Osteoblast (primary cell): ENCODE measurements around the gene ZSCAN5C. TPM values are rescaled to one million over a fixed set of nuclear protein-coding genes. Genes with fewer than 3 reads are reported as not detected.
"Not testable (repeated sequence)": the region's sequence is repeated elsewhere in the genome, so short reads cannot be mapped to it uniquely, and the experiment has no call there.

Experiments used
- DNase-seq: peaks from one replicate; pipeline ENCODE4 v3.0.0; 2011; ENCODE audit warnings: low spot score, mixed read lengths; ENCODE audit not compliant: insufficient read length; ENCODE audit errors: missing footprints
- H2AFZ ChIP-seq: 2 replicates; pipeline ENCODE4 v1.6.0; 2011; ENCODE audit warnings: mild to moderate bottlenecking, low read length
- H3K27ac ChIP-seq: 2 replicates; pipeline ENCODE4 v1.5.1; 2011; ENCODE audit warnings: mild to moderate bottlenecking, low read depth, low read length, moderate library complexity
- H3K27me3 ChIP-seq: 2 replicates; pipeline ENCODE4 v1.6.0; 2012; ENCODE audit warnings: mild to moderate bottlenecking, control low read depth, inconsistent platforms, low read length, moderate library complexity; ENCODE audit not compliant: insufficient read depth
- H3K36me3 ChIP-seq: 2 replicates; pipeline ENCODE4 v1.5.1; 2011; ENCODE audit warnings: mild to moderate bottlenecking, low read length, control low read depth, moderate library complexity; ENCODE audit not compliant: insufficient read depth
- H3K4me1 ChIP-seq: 2 replicates; pipeline ENCODE4 v1.5.1; 2011; ENCODE audit warnings: mild to moderate bottlenecking, low read length, control low read depth, moderate library complexity; ENCODE audit not compliant: insufficient read depth
- H3K4me2 ChIP-seq: 2 replicates; pipeline ENCODE4 v1.6.0; 2011; ENCODE audit warnings: mild to moderate bottlenecking, low read length; ENCODE audit not compliant: insufficient read depth
- H3K4me3 ChIP-seq: fragments of 200-600 bp; sonication (generic); 3 replicates; pipeline ENCODE4 v1.5.1; 2012; ENCODE audit warnings: mild to moderate bottlenecking, low read length, inconsistent platforms; ENCODE audit not compliant: insufficient read depth
- H3K79me2 ChIP-seq: 2 replicates; pipeline ENCODE4 v1.6.0; 2012; ENCODE audit warnings: mild to moderate bottlenecking, low read length, control low read depth, inconsistent platforms; ENCODE audit not compliant: insufficient read depth
- H3K9me3 ChIP-seq: 2 replicates; pipeline ENCODE4 v1.5.1; 2011; ENCODE audit warnings: low read depth, low read length, control low read depth
- H4K20me1 ChIP-seq: 2 replicates; pipeline ENCODE4 v1.6.0; 2012; ENCODE audit warnings: mild to moderate bottlenecking, low read length, control low read depth; ENCODE audit not compliant: insufficient read depth
- total RNA-seq: library from RNA; depleted of rRNA; stranded (reverse); fragments of >200 nt; gene quantifications from 2 replicates; pipeline ENCODE4 v1.2.3, GENCODE V29; 2012
- TF ChIP-seq, protein P1 (sequence below): IDR thresholded peaks from 2 replicates; pipeline ENCODE4 v1.5.1; 2011; ENCODE audit warnings: mild to moderate bottlenecking, low read depth, low read length, moderate library complexity; ENCODE audit errors: extremely low read depth

Gene ZSCAN5C
- total RNA-seq, 1 donor: not detected

DNA sequence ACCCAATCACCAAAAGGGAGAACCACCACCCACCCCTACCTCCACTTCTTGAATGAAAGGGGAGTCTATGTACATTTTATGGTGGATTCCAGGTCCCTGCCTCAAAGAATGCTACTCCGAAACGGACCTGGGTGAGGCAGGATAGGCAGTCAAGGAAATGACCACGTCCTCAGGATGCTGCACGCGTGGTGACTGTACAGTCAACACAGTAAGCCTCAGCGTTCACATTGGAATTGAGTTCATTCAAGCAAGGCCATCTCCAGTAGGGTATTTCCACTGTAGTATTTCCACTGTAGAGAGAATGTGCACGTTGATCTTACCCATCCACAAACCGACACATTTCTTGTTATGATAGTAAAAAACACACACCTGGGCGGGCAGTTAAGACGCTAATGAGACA is 16.9 kb downstream of the ZSCAN5C start:
- no peaks in the 10 kb centered on the region for H3K27me3 ChIP-seq
- no peaks in the 10 kb centered on the region for H3K79me2 ChIP-seq
- no peaks in the 10 kb centered on the region for H3K9me3 ChIP-seq
- no peak for DNase-seq
- H2AFZ ChIP-seq: no peak overlapping the region
- no peaks in the 10 kb centered on the region for H4K20me1 ChIP-seq
- no peaks in the 10 kb centered on the region for H3K4me1 ChIP-seq
- TF ChIP-seq, protein P1, sequence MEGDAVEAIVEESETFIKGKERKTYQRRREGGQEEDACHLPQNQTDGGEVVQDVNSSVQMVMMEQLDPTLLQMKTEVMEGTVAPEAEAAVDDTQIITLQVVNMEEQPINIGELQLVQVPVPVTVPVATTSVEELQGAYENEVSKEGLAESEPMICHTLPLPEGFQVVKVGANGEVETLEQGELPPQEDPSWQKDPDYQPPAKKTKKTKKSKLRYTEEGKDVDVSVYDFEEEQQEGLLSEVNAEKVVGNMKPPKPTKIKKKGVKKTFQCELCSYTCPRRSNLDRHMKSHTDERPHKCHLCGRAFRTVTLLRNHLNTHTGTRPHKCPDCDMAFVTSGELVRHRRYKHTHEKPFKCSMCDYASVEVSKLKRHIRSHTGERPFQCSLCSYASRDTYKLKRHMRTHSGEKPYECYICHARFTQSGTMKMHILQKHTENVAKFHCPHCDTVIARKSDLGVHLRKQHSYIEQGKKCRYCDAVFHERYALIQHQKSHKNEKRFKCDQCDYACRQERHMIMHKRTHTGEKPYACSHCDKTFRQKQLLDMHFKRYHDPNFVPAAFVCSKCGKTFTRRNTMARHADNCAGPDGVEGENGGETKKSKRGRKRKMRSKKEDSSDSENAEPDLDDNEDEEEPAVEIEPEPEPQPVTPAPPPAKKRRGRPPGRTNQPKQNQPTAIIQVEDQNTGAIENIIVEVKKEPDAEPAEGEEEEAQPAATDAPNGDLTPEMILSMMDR: no peak
- no peak overlapping the region for H3K4me2 ChIP-seq
- H3K27ac ChIP-seq: no peak overlapping the region
- H3K4me3 ChIP-seq: no peak overlapping the region
- no peaks in the 10 kb centered on the region for H3K36me3 ChIP-seq

DNA sequence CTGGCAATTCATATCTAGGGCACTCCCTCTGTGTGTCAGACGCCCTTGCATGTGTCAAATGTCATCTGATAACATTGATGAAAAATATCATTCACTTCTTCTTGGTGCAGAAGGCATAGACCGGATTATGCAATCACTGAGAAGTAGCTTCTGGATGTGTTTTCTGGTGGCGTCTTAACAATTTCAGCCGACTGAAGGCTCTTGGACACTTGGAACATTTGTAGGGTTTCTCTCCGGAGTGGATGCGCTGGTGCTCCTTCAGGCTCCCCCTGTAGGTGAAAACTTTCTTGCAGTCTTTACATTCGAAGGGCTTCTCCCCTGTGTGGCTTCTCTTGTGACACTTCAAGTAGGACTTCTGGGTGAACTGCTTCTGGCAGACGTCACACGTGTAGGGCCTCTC is 19.4 kb downstream of the ZSCAN5C start:
- not testable (repeated sequence) for H3K4me3 ChIP-seq, H3K27me3 ChIP-seq, H3K36me3 ChIP-seq, H3K4me1 ChIP-seq, H3K79me2 ChIP-seq, H3K9me3 ChIP-seq, H2AFZ ChIP-seq, H3K4me2 ChIP-seq, H3K27ac ChIP-seq, H4K20me1 ChIP-seq, DNase-seq
- TF ChIP-seq, protein P1: peak; percentile 40

DNA sequence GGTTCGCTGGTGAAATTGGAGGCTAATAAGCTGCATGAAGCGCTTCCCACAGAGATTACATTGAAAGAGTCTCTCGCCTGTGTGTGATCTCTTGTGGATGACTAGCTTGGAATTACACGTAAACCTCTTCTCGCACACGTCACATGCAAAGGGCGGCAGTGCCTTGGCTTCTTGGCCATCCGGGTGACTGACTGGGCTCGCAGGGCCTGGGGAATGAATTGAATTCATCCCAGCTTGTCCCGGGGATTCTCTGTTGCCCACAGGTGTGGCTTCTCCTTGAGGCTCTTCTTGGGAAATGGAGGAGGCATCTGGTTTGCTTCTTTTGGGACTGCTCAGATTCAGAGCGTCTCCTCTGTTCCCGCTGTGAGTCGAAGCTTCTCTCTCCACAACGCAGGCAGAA is 19.8 kb downstream of the ZSCAN5C start:
- no peaks in the 10 kb centered on the region for H3K36me3 ChIP-seq
- H3K9me3 ChIP-seq: no peaks in the 10 kb centered on the region
- H3K27me3 ChIP-seq: no peaks in the 10 kb centered on the region
- H3K4me2 ChIP-seq: no peak overlapping the region
- H3K27ac ChIP-seq: no peak overlapping the region
- no peak overlapping the region for H2AFZ ChIP-seq
- TF ChIP-seq, protein P1: no peak
- no peaks in the 10 kb centered on the region for H3K4me1 ChIP-seq
- DNase-seq: no peak
- H4K20me1 ChIP-seq: no peaks in the 10 kb centered on the region
- no peaks in the 10 kb centered on the region for H3K79me2 ChIP-seq
- H3K4me3 ChIP-seq: no peak overlapping the region

DNA sequence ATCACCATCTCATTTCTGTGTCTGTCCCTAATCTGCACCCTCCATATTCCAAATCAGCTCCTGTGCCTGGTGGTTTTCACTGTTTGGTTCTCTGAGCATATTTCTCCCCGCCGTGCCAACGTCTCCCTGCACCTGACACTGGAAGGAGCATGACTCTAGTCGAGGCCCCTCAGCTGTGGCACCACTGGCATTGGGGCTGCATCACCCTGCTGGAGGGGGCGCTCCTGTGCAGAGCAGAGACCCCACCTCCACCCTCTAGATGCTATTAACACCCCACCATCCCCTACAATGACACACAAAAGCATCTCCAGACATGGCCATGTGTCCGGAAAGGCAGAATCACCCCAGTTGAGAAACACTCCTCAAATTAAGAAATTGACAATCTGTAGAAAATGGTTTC is 20.8 kb downstream of the ZSCAN5C start:
- TF ChIP-seq, protein P1: no peak
- H3K4me3 ChIP-seq: no peak overlapping the region
- H4K20me1 ChIP-seq: no peaks in the 10 kb centered on the region
- H2AFZ ChIP-seq: no peak overlapping the region
- no peaks in the 10 kb centered on the region for H3K4me1 ChIP-seq
- no peaks in the 10 kb centered on the region for H3K9me3 ChIP-seq
- no peaks in the 10 kb centered on the region for H3K27me3 ChIP-seq
- H3K79me2 ChIP-seq: no peaks in the 10 kb centered on the region
- no peaks in the 10 kb centered on the region for H3K36me3 ChIP-seq
- H3K4me2 ChIP-seq: no peak overlapping the region
- DNase-seq: no peak
- no peak overlapping the region for H3K27ac ChIP-seq
